WI38 (cell line): ENCODE results near the gene FGFR1OP2.
"Not testable (repeated sequence)": the region's sequence is repeated elsewhere in the genome, so short reads cannot be mapped to it uniquely, and the experiment has no call there.

Experiments
- H3K4me3 ChIP-seq: 2 replicates; pipeline ENCODE4 v1.5.1; 2011; ENCODE audit warnings: low read depth, mild to moderate bottlenecking, control low read depth, low read length
- CTCF ChIP-seq: IDR thresholded peaks from 2 replicates; pipeline ENCODE4 v1.5.1; 2012; ENCODE audit warnings: low read depth, mild to moderate bottlenecking, control low read depth, low read length

FGFR1OP2 gene

GRCh38 chr12:26937863-26938700, at the start of gene FGFR1OP2, which contains the start of gene INTS13:
Gene FGFR1OP2, plus strand, starts transcription at chr12:26938470. Its CDS starts 15,689 bp downstream, at chr12:26954159.
Gene INTS13, minus strand, starts transcription at chr12:26937981. Its CDS starts 1,178 bp downstream, at chr12:26936803.
- H3K4me3 ChIP-seq: peak within 1 kb of the TSS; percentile 99
- TF ChIP-seq CTCF: no peak

GRCh38 chr12:26890784-26891183, 47.5 kb upstream of the FGFR1OP2 start:
- no peak overlapping the region for H3K4me3 ChIP-seq
- no peak for TF ChIP-seq CTCF

GRCh38 chr12:26891704-26892103, 46.6 kb upstream of the FGFR1OP2 start:
- no peak for TF ChIP-seq CTCF

DNA sequence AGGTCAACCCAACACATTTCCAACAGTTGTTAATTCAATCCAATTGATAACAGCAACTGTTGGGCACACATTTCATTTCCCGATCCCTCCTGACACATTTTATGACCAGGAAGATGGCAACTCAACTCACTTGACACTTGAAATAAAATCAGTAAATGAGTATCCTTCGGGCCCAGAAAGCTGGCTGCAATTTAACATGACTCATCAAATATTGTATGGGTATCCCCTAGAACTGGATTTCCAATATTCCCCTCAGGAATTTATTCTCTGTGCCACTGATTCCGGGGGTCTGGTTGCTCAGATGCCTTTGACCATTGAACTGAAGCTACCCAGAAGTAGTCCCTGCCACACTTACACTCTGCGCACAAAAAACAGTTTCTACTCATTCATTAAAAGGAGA, 42.6 kb upstream of the FGFR1OP2 start:
- no peak for TF ChIP-seq CTCF
- no peak overlapping the region for H3K4me3 ChIP-seq

More at GRCh38 chr12:26891704-26892103, 46.6 kb upstream of the FGFR1OP2 start:
- H3K4me3 ChIP-seq: no peak overlapping the region

- no peak overlapping the region for H3K4me3 ChIP-seq
These were observed 41.4 kb upstream of the FGFR1OP2 start for GRCh38 chr12:26896913-26897312.

DNA sequence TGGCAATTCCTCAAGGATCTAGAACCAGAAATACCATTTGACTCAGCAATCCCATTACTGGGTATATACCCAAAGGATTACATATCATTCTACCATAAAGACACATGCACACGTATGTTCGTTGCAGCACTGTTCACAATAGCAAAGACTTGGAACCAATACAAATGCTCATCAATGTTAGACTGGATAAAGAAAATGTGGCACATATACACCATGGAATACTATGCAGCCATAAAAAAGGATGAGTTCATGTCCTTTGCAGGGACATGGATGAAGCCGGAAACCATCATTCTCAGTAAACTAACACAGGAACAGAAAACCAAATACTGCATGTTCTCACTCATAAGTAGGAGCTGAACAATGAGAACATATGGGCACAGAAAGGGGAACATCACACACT, 34.9 kb upstream of the FGFR1OP2 start:
- not testable (repeated sequence) for H3K4me3 ChIP-seq

More at GRCh38 chr12:26896913-26897312, 41.4 kb upstream of the FGFR1OP2 start:
- TF ChIP-seq CTCF: no peak

GRCh38 chr12:26906024-26906423, 32.2 kb upstream of the FGFR1OP2 start:
- H3K4me3 ChIP-seq: no peak overlapping the region
- no peak for TF ChIP-seq CTCF
